Measurements from ENCODE around the gene TMEM72.

Gene TMEM72

DNA sequence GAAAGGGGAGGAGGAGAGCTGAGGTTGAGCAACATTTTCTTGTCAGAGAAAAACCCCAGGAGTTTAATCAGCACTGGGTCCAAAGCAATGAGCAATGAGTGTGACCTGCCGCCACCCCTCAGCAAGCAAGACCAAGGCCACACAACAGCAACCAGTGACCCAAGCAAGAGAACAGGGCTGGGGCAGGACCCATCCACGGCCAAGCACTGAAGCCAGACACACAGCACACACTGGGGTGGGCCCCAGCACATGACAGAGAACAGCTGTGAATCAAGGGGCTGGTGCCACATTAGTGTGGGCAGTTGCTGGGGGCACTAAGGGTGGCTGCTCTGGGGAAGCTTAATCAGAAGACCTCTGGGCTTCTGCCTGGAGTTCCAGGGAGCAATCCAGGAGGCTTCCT, 16.2 kb downstream of the TMEM72 start:
- Histone ChIP-seq H3K27ac (no peak overlapping the region), H3K9me3 (no peaks in the 10 kb centered on the region), H3K36me3 (no peaks in the 10 kb centered on the region), H3K27me3 (no peaks in the 10 kb centered on the region), H3K4me3 (no peak overlapping the region), H3K4me1 (peaks cover 0 to 2% (median 0%) of the 10 kb centered on the region in 4 donors)
- intact Hi-C loops (cut with DNase I; ENCODE audit: low total_unique reads), result no loop called here
- DNase-seq, result peak; percentile 52 to 63
- TF ChIP-seq, protein P1, sequence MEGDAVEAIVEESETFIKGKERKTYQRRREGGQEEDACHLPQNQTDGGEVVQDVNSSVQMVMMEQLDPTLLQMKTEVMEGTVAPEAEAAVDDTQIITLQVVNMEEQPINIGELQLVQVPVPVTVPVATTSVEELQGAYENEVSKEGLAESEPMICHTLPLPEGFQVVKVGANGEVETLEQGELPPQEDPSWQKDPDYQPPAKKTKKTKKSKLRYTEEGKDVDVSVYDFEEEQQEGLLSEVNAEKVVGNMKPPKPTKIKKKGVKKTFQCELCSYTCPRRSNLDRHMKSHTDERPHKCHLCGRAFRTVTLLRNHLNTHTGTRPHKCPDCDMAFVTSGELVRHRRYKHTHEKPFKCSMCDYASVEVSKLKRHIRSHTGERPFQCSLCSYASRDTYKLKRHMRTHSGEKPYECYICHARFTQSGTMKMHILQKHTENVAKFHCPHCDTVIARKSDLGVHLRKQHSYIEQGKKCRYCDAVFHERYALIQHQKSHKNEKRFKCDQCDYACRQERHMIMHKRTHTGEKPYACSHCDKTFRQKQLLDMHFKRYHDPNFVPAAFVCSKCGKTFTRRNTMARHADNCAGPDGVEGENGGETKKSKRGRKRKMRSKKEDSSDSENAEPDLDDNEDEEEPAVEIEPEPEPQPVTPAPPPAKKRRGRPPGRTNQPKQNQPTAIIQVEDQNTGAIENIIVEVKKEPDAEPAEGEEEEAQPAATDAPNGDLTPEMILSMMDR (IDR thresholded peaks at IDR 0.05), result no peak

DNA sequence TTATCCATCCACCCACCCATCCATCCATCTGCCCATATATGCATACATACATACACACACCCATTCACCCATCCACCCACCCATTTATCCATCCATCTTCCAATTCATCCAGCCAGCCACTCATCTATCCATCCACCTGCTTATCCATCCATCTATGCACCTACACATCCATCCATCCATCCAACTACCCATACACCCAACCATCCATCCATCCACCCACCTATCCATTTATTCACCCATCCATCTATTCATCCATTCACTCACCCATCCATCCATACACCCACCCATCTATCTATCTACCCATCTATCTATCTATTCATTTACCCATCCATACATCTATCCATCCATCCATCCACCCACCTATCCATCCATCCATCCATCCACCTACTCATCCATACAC, 17.3 kb downstream of the TMEM72 start:
- H3K4me1 ChIP-seq, result peaks cover 0 to 12% (median 5%) of the 10 kb centered on the region in 4 donors
- no peak overlapping the region for H3K27ac ChIP-seq
- H3K9me3 ChIP-seq, result no peaks in the 10 kb centered on the region
- H3K27me3 ChIP-seq, result no peaks in the 10 kb centered on the region
- TF ChIP-seq, protein P1 (IDR thresholded peaks at IDR 0.05), result no peak
- intact Hi-C loops (cut with DNase I; ENCODE audit: low total_unique reads), result no loop called here
- H3K4me3 ChIP-seq, result no peak overlapping the region
- no peaks in the 10 kb centered on the region for H3K36me3 ChIP-seq
- DNase-seq, result no peak

- Histone ChIP-seq H3K27ac (no peak overlapping the region), H3K4me3 (no peak overlapping the region), H3K27me3 (no peaks in the 10 kb centered on the region), H3K4me1 (peaks cover 0 to 18% (median 7%) of the 10 kb centered on the region in 4 donors), H3K9me3 (no peaks in the 10 kb centered on the region), H3K36me3 (no peaks in the 10 kb centered on the region)
- TF ChIP-seq, protein P1 (IDR thresholded peaks at IDR 0.05), result no peak
- intact Hi-C loops (cut with DNase I; ENCODE audit: low total_unique reads), result loop anchor here (10.0 kb wide), 1 partner anchor 315 kb away; no protein-coding TSS in a partner anchor
- peak in 1 of 2 donors; percentile 62 for DNase-seq
These were observed 18.5 kb downstream of the TMEM72 start for GRCh38 chr10:44929356-44930255.

DNA sequence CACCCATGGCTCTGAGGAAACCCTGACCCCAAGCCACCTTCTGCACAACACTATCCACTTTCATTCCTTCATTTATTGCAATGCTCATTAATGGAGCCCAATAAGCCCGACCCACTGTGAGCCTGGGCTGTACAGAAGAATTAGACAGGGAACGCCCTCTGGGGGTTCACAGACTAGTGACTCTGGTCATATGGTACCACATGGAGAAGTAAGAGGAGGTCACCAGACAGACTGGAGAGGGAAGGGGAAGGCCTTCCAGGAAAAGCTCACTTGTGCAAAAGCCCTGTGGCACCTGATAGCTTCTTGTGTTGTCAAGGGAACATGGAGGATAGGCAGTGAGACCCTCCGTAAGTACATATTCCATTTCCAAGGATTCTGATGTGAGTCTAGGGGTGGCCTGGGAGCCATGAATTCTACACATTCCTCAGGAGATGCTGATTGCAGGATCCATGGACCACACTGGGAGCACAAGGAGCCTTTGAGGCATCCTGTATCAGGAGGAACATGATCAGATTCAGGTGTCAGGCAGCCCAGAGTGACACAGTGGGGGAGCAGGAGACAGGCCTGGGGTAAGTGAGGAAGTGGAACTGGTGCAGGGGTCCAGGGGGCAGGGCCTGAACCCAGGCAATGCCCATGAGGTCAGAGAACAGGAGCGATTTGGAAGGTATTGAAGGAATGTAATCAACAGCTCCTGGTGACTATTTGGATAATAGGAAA, 19.9 kb downstream of the TMEM72 start:
- Histone ChIP-seq H3K36me3 (no peaks in the 10 kb centered on the region), H3K4me1 (peaks cover 0 to 32% (median 19%) of the 10 kb centered on the region in 4 donors), H3K9me3 (no peaks in the 10 kb centered on the region), H3K27me3 (no peaks in the 10 kb centered on the region), H3K4me3 (no peak overlapping the region), H3K27ac (no peak overlapping the region)
- TF ChIP-seq, protein P1 (IDR thresholded peaks at IDR 0.05), result no peak
- peak in 1 of 2 donors; percentile 34 for DNase-seq
- intact Hi-C loops (cut with DNase I; ENCODE audit: low total_unique reads), result loop anchor here (10.0 kb wide), 1 partner anchor 314 kb away; no protein-coding TSS in a partner anchor

DNA sequence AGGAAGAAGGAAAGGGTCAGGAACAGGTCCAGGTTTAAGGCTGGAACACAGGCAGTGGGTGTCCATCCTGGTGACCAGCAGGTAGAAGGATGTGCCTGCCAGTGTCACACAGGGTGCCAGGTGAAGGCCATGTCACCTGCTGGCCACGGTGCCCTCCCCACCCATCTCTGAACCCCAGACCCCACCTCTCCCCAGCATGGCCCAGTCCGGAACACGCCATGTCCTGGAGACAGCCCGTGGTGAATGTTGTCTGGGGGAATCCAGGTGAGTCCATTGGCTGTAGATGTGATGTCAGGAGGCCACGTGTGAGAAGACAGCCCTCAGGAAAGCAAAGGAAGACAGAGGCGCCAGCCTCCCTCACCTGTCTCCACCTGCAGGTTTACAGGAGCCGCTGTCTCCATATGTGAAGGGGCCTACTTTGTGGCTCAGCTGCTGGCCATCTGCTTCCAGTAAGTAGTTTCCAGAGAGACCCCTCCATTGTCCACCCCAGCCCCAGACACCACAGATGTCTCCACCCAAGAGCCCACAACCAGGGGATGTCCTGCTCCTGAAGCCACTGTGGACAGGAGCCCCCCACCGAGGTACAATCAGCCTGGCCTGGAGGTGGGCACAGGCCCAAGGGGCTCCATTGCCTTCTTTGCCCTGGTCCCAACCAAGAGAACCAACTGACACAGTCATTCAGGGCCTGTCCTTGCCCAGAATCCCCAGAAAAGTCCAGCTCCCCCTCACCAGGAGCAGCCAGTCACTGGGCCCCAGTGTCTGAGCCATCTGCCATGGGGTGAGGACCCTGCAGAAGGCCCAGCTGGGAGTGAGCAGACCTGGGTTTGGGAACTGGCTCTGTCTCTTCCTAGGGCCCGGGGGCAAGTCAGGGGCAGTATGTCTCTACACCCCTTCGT, 20.7 kb downstream of the TMEM72 start:
- no peaks in the 10 kb centered on the region for H3K9me3 ChIP-seq
- intact Hi-C loops (cut with DNase I; ENCODE audit: low total_unique reads), result loop anchor here (1.0 to 10.0 kb wide), 2 partner anchors 43 to 313 kb away; no protein-coding TSS in a partner anchor
- peak overlapping the region; percentile 1 to 8 for H3K27ac ChIP-seq
- TF ChIP-seq, protein P1 (IDR thresholded peaks at IDR 0.05), result no peak
- no peaks in the 10 kb centered on the region for H3K36me3 ChIP-seq
- H3K4me1 ChIP-seq, result peaks cover 0 to 34% (median 22%) of the 10 kb centered on the region in 4 donors
- H3K27me3 ChIP-seq, result no peaks in the 10 kb centered on the region
- DNase-seq, result no peak
- no peak overlapping the region for H3K4me3 ChIP-seq

Data from tibial artery (tissue), 4 donors.